ENCODE measurements around the gene NOX3. TPM values are rescaled to one million over a fixed set of nuclear protein-coding genes. Genes with fewer than 3 reads are reported as not detected.

NOX3 gene
- total RNA-seq, 1 experiment from 2014 or later, result not detected

DNA sequence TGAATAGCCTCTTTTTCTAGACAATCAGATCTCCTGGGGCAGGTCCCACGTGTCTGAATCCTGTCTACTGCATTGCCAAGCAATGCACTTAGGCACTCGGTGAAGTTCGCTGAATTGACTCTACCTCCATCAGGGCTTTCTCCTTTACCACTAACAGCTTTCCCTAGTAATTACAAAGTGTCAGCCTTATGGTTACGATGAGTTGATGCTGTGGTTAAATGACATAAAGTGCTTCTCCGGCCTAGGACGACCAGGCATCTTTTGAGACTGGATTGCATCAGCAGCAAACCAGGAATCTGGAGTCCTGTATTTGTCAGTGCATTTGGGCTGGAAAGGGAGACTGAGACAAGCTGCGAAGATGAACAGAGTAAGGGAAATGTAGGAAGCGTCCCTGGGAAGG is 21.5 kb downstream of the NOX3 start:
- DNase-seq, result no peak
- Histone ChIP-seq H3K27me3 (no peaks in the 10 kb centered on the region), H3K27ac (no peak overlapping the region), H3K9me3 (replicated peaks) (no peaks in the 10 kb centered on the region), H3K4me3 (no peak overlapping the region), H3K36me3 (no peaks in the 10 kb centered on the region), H3K4me1 (no peaks in the 10 kb centered on the region)

- H3K27me3 ChIP-seq, result no peaks in the 10 kb centered on the region
- H3K9me3 ChIP-seq (replicated peaks), result no peaks in the 10 kb centered on the region
- H3K4me3 ChIP-seq, result no peak overlapping the region
- no peaks in the 10 kb centered on the region for H3K36me3 ChIP-seq
- DNase-seq, result no peak
- no peaks in the 10 kb centered on the region for H3K4me1 ChIP-seq
- H3K27ac ChIP-seq, result no peak overlapping the region
These were observed 23.3 kb downstream of the NOX3 start for GRCh38 chr6:155432293-155432692.

- no peak overlapping the region for H3K4me3 ChIP-seq
- no peaks in the 10 kb centered on the region for H3K9me3 ChIP-seq (replicated peaks)
- no peak for DNase-seq
- no peaks in the 10 kb centered on the region for H3K4me1 ChIP-seq
- H3K27me3 ChIP-seq, result no peaks in the 10 kb centered on the region
- H3K27ac ChIP-seq, result no peak overlapping the region
- no peaks in the 10 kb centered on the region for H3K36me3 ChIP-seq
These were observed 26.2 kb downstream of the NOX3 start for GRCh38 chr6:155429321-155429893.

DNA sequence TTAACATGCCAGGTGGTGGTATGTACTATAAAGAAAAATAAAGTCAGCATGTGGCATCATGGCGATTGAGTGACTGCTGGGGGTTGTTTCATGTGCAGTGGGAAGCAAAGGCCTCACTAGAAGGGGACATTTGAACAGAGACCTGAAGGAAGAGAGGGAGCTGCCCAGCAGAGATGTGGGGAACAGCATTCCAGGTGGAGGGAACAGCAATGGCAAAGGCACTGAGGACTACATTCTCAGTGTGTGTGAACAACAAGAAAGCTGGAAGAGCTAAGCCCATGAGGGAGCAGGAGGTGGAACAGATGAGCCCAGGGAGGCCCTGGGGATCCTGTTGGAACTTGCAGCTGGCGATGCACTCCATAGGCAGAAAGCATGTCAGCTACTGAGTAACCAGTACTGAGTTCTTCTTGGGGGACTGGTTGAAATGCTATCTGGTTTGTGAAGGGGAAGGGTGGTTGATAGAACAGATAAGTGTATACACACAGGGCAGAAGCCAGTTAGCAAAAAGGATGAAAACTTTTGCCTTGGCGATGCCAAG is 29.2 kb downstream of the NOX3 start:
- no peak for DNase-seq
- Histone ChIP-seq H3K4me3 (no peak overlapping the region), H3K27ac (no peak overlapping the region), H3K36me3 (no peaks in the 10 kb centered on the region), H3K4me1 (no peaks in the 10 kb centered on the region), H3K9me3 (replicated peaks) (no peaks in the 10 kb centered on the region), H3K27me3 (no peaks in the 10 kb centered on the region)

- Histone ChIP-seq H3K27me3 (no peaks in the 10 kb centered on the region), H3K4me3 (no peak overlapping the region)
- no peak for DNase-seq
These were observed 31.5 kb downstream of the NOX3 start for GRCh38 chr6:155424181-155424580.

GRCh38 chr6:155422635-155423034 is 33.0 kb downstream of the NOX3 start:
- Histone ChIP-seq H3K27me3 (no peaks in the 10 kb centered on the region), H3K27ac (no peak overlapping the region), H3K9me3 (replicated peaks) (no peaks in the 10 kb centered on the region), H3K36me3 (no peaks in the 10 kb centered on the region), H3K4me1 (no peaks in the 10 kb centered on the region), H3K4me3 (no peak overlapping the region)
- no peak for DNase-seq

More at GRCh38 chr6:155424181-155424580, 31.5 kb downstream of the NOX3 start:
- H3K27ac ChIP-seq, result no peak overlapping the region
- H3K9me3 ChIP-seq (replicated peaks), result no peaks in the 10 kb centered on the region
- H3K36me3 ChIP-seq, result no peaks in the 10 kb centered on the region
- H3K4me1 ChIP-seq, result no peaks in the 10 kb centered on the region

- H3K27me3 ChIP-seq, result no peaks in the 10 kb centered on the region
- H3K4me3 ChIP-seq, result no peak overlapping the region
- no peak for DNase-seq
- H3K9me3 ChIP-seq (replicated peaks), result no peaks in the 10 kb centered on the region
- no peaks in the 10 kb centered on the region for H3K4me1 ChIP-seq
- H3K27ac ChIP-seq, result no peak overlapping the region
- no peaks in the 10 kb centered on the region for H3K36me3 ChIP-seq
These were observed 35.1 kb downstream of the NOX3 start for GRCh38 chr6:155420492-155420891.

- no peak overlapping the region for H3K4me3 ChIP-seq
- H3K4me1 ChIP-seq, result no peaks in the 10 kb centered on the region
- H3K36me3 ChIP-seq, result no peaks in the 10 kb centered on the region
- DNase-seq, result no peak
- H3K9me3 ChIP-seq (replicated peaks), result no peaks in the 10 kb centered on the region
- H3K27me3 ChIP-seq, result no peaks in the 10 kb centered on the region
- H3K27ac ChIP-seq, result no peak overlapping the region
These were observed 36.5 kb downstream of the NOX3 start for GRCh38 chr6:155419161-155419560.

DNA sequence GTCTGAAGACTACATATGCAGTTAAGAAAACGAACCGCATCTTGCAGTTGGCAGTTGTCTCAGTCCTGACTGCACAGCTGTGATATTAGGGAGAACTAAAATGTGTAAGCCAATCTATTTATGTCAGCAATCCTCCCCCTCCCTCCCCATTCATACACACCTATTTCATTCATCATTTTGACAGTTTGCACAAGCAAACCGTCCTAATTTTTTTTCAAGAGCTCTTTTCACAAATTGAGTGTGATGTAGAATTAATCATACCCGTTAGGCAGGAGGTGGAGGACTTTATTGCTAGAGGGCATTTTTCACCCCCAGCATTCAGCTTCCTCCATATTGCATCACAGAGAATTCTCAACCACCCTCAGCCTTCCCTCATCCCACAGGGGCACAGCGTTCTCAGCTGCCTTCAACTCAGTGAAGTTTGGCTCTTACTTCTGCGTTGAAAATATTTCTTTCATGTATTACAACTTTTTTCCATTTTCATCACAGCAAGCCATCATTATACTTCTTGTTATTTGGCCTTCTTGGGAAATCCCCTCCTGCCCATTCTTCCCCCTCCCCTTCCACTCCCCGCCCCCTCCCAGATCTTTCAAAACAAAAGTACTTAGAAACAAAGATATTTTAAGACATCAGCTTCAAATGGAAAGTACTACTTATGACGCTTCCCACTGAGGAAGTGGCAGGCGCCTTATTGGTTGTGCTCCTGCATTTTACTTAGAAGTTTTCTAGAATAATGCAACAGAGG is 37.5 kb downstream of the NOX3 start:
- no peak for DNase-seq

DNA sequence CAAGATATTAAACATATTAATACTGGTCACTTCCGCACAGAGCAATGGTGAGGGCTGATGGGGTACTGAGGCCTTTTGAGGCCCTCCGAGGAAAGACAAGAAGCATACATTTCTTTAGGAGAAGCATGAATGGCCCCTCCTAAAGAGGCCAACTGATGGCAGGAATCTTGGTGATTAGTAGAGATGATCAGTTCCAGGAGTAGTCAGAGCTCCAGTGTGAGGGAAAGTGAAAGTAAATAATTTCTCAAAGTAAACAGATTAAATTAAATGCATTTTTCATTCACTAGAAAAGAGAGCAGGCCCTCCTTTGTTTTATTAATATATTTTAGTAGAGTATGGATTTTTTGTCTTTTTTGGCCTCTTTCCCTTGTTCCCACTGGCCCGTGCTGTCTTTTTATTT is 38.2 kb downstream of the NOX3 start:
- DNase-seq, result no peak
- no peak overlapping the region for H3K27ac ChIP-seq

More for the DNA sequence above, 37.5 kb downstream of the NOX3 start:
- Histone ChIP-seq H3K27me3 (no peaks in the 10 kb centered on the region), H3K9me3 (replicated peaks) (no peaks in the 10 kb centered on the region), H3K36me3 (no peaks in the 10 kb centered on the region), H3K27ac (no peak overlapping the region), H3K4me3 (no peak overlapping the region), H3K4me1 (no peaks in the 10 kb centered on the region)

GRCh38 chr6:155415953-155416352 is 39.7 kb downstream of the NOX3 start:
- Histone ChIP-seq H3K4me3 (no peak overlapping the region), H3K36me3 (no peaks in the 10 kb centered on the region), H3K9me3 (replicated peaks) (no peaks in the 10 kb centered on the region), H3K27ac (no peak overlapping the region), H3K27me3 (no peaks in the 10 kb centered on the region; the same call in 1 of the 2 replicates), H3K4me1 (no peaks in the 10 kb centered on the region)
- DNase-seq, result no peak

More for the DNA sequence above, 38.2 kb downstream of the NOX3 start:
- no peaks in the 10 kb centered on the region for H3K36me3 ChIP-seq
- H3K27me3 ChIP-seq, result no peaks in the 10 kb centered on the region
- H3K9me3 ChIP-seq (replicated peaks), result no peaks in the 10 kb centered on the region
- H3K4me3 ChIP-seq, result no peak overlapping the region
- no peaks in the 10 kb centered on the region for H3K4me1 ChIP-seq

DNA sequence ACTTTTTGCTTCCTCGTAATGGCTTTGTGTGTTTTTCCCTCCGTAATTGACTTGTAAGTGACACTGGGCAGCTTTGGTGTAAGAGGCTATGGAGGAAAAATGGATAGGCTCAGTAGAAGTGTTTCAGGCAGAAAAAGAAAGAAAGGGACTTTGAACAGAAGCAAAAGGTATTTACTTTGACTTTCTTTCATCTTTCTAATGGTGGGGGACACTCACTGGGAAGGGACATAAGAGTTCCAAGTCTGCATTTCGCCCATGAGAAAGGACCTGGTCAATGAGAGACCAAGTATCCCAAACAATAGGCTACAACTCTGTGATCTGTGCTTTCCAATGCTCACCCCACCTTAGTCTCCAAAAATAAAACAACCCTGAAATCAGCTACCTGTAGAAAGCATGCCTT is 41.6 kb downstream of the NOX3 start:
- Histone ChIP-seq H3K4me3 (no peak overlapping the region), H3K27ac (no peak overlapping the region), H3K4me1 (no peaks in the 10 kb centered on the region), H3K27me3 (no peaks in the 10 kb centered on the region; the same call in 1 of the 2 replicates), H3K36me3 (no peaks in the 10 kb centered on the region), H3K9me3 (replicated peaks) (no peaks in the 10 kb centered on the region)
- DNase-seq, result no peak

- Histone ChIP-seq H3K27me3 (no peaks in the 10 kb centered on the region; the same call in 1 of the 2 replicates), H3K27ac (no peak overlapping the region), H3K36me3 (no peaks in the 10 kb centered on the region), H3K4me1 (no peaks in the 10 kb centered on the region), H3K9me3 (replicated peaks) (no peaks in the 10 kb centered on the region), H3K4me3 (no peak overlapping the region)
- no peak for DNase-seq
These were observed 43.3 kb downstream of the NOX3 start for GRCh38 chr6:155412335-155412734.

DNA sequence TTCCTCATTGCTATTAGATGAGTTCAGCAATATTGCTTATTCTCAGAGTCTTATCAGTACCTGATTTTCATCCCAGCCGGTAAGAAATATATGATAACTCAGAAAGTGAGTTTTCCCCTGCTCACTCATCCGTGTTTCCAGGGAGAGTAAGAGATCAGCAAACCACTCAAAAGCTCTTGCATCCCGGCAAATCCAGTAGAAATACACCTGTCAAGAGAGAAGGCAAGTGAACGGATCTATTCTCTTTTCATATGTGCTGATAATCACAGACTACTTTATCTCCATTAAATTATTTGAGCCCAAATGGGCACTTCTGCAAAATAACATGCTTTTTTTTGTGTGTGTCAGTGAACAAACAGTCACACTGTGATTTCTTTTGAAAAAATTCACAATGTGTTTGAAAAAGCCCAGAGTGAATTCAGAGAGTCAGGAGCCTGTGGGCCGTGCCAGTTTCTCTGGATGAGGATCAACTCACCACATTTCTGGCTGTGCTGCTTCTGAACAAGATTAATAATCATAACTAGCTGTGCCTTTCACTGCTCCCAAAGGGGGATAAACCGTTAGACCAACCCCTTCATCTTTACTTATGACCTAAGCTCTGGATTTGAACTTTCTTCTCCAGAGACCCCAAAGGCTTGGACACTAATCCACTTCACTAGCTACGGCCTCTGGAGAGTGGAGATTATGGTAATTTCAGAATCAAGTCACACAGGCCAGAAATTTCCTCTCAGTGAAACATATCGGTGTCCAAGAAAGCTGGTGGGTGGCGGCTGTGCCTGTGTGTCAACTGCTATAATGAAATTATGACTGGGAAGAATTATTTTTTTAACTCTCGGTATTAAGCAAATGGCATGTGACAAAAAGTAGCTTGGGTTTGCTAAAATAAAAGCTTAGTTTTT is 44.2 kb downstream of the NOX3 start:
- no peaks in the 10 kb centered on the region for H3K36me3 ChIP-seq
- H3K4me1 ChIP-seq, result no peaks in the 10 kb centered on the region
- H3K9me3 ChIP-seq (replicated peaks), result no peaks in the 10 kb centered on the region
- DNase-seq, result no peak
- no peak overlapping the region for H3K4me3 ChIP-seq
- no peaks in the 10 kb centered on the region; the same call in 1 of the 2 replicates for H3K27me3 ChIP-seq
- no peak overlapping the region for H3K27ac ChIP-seq

- Histone ChIP-seq H3K27me3 (no peaks in the 10 kb centered on the region; the same call in 1 of the 2 replicates), H3K36me3 (no peaks in the 10 kb centered on the region), H3K9me3 (replicated peaks) (no peaks in the 10 kb centered on the region), H3K27ac (no peak overlapping the region), H3K4me1 (no peaks in the 10 kb centered on the region), H3K4me3 (no peak overlapping the region)
- no peak for DNase-seq
These were observed 46.2 kb downstream of the NOX3 start for GRCh38 chr6:155409391-155409790.
